T-helper 1 cell treated with Interleukin-12 subunit alpha and Interleukin-12 subunit beta and Interleukin-4 antibody, amounts not matched to agents 30 ng/mL and 1 ng/mL, for 36 hours (primary cell): ENCODE data around the gene LCP2. TPM values are rescaled to one million over a fixed set of nuclear protein-coding genes. Genes with fewer than 3 reads are reported as not detected.

ENCODE experiments used
- intact Hi-C: fragments of 100-400 bp; cut with micrococcal nuclease; formaldehyde crosslinking; loops from one replicate; pipeline ENCODE4 v1.15.1; 2024
- total RNA-seq: library from RNA; stranded (reverse); gene quantifications from 2 replicates; pipeline ENCODE4 v1.2.3, GENCODE V29; 2022

The LCP2 gene
- total RNA-seq, 1 donor from 2014 or later: 467 TPM

GRCh38 chr5:170300361-170301013 lies 2.9 kb upstream of the LCP2 start:
- intact Hi-C loops: loop anchor here (10.0 kb wide), 1 partner anchor 1704 kb away; the partner anchor contains the start of gene FBXW11

GRCh38 chr5:170296935-170297588 lies 515 bp downstream of the LCP2 start:
- intact Hi-C loops: loop anchor here (1.0 to 10.0 kb wide), 9 partner anchors 16 to 1722 kb away; partner anchors contain the start of gene PANK3

DNA sequence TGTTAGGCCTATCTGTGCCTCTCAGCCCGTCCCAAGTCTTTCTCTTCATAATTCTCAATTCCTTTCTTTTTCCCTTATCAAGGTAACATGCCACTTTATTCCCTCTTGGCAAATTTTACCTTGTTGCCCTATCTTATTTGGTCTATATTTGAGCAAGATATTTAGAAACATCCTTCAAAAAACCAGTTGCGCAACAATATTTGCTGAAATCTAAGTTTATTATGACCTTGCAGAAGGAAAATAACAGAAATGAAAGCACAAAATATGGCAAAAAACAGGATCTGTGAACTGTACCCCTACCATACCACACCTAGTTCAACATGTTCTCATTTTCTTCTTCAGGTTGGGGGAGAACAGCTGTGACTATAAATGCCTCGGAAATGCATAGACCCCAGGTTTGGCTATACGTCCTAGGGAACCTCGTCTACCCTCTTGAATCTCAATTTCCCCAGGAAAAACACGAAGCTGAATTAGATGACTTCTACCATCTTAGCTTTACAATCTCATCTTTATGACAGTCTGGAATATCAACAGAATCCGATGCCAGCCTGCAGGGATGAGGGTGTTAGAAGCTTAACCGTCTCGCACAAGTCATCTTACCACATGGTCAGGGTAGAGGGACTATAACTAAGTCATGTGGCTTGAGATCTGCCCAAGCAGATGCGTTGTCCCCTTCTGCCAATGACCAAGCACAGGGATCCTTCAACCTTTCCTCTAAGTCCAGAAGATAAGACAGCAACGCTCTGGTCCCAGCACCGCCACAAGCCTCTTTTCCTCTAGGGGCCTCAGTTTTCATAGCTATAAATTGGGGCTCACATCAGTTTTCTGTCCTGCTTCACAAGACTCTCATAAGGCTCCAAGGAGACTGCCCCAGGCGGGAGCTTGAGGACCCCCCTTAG lies 1.3 kb downstream of the LCP2 start:
- intact Hi-C loops: loop anchor here (10.0 kb wide), 1 partner anchor 1721 kb away; the partner anchor contains the start of gene PANK3

DNA sequence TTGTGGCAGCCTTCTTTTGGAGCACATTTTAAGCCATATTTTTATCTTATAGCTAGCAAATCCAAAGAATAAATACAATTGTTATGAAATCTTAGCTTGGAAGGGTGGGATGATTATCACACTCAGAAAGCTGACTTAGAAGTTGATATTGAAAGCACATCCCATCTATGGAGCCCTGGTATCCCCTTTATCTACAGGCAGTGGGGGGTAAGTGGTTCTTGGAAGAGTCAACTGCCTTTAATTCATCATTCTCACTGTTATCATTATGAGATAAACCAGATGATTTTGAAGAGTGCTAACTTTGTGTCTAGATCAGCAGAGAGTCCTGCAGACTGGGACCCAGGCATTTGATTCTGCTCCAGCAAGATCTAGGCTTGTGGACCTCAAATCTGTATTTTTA lies 3.0 kb downstream of the LCP2 start:
- intact Hi-C loops: loop anchor here (10.0 kb wide), 1 partner anchor 1720 kb away; the partner anchor contains the start of gene PANK3

DNA sequence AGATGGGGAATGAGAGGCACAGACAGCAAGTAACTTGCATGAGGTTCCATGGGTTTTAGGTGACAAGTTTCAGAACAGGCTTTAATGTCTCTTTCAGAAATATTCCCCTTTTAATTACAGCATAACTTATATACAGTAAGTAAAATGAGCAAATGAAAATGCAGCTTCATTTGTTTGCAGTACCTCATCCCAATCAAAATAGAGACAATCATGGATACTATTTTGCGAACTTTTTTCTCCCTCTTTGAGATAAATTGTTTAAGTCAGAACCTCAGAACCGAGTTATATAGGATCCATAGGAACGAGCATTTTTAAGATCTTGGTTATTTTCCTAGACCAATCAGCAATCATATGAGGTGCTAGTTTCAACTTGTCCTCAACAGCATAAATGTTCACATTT lies 3.5 kb downstream of the LCP2 start:
- intact Hi-C loops: loop anchor here (10.0 kb wide), 1 partner anchor 1719 kb away; the partner anchor contains the start of gene PANK3

DNA sequence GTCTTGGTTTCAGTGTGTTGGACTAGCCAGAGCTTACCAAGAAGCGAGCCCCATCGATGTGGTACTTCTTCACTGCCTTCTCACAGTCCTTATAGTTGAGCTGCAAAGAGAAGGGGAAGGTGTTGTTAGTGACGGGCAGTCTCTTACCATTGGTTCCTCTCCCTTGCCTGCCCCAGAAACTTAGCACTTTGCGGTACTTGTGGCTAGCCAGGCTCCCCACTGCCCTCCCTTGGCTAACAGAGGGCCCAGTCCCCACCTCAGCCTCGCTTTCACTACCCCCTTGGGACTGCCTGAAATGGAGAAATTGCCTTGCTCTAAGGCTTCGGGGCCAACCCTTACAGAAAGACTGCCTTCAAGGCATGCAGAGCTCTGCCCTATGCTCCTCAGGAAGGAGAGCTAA lies 4.3 kb downstream of the LCP2 start:
- intact Hi-C loops: loop anchor here (1.0 to 10.0 kb wide), 3 partner anchors 10 to 1718 kb away; partner anchors contain the start of gene PANK3

DNA sequence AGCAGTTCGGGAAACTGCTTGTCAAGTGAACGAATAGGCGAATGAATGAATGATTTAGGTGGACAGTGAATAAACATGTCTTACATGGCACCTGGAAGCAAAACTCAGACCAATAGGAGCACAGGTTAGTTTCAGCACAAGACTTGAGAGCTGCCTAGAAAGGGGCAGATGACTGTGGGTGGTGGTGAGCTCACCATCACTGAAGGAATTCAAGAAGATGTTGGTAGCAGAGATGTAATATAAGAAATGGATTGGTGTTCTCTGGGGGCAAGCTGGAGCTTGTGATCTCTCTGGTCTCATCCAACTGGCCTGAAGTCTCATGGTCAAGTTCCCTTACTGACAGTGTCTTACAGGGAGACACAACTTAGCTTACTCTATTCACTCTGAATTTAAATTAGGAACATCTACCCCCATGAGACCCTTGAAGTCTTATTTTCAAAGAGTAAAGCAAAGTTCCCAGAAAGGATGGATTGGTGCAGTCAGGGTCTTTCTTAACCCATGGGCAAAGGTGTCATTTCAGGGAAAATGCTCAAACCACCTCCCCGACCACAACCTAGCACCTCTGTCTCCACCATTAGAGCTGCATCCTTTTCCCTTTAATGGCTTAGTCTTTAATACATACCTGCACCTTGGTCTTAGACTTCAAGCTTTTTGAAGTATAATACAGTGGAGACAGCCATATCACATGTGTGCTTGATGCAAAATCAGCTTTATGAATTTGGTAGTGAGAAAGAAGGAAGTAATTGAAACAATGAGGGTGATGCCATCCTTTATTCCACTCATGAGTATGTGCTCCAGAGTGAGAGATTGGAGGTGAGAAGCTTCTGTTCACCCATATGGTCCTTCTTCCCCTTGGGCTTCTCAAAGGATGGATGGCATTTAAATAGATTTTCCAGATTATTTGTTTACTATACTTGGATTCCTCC lies 5.1 kb downstream of the LCP2 start:
- intact Hi-C loops: loop anchor here (1.0 to 10.0 kb wide), 3 partner anchors 11 to 1718 kb away; partner anchors contain the start of gene PANK3

GRCh38 chr5:170290498-170290897 lies 7.1 kb downstream of the LCP2 start:
- intact Hi-C loops: loop anchor here (10.0 kb wide), 1 partner anchor 1716 kb away; the partner anchor contains the start of gene PANK3

DNA sequence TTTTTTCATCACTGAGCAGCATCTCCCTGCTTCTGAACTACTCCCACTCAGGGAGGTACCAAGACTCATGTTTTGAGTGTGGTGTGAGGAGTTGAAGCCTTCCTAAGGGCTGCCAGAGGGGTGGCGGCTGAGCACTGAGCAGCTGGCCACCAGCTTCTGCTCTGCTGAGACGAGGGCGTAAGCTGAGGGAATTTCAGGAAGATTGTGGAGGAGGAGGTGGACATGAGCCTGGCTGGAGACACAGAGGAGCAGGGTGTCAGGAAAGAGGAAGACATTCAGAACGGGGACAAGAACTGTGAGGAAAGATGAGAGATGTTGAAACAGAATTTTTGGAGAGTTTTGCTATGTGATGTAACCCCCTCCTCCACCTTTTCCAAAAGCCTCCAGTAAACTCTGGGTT lies 7.8 kb downstream of the LCP2 start:
- intact Hi-C loops: loop anchor here (10.0 kb wide), 1 partner anchor 1715 kb away; the partner anchor contains the start of gene PANK3

- intact Hi-C loops: no loop called here
Measured at GRCh38 chr5:170289121-170289520, 8.5 kb downstream of the LCP2 start.

DNA sequence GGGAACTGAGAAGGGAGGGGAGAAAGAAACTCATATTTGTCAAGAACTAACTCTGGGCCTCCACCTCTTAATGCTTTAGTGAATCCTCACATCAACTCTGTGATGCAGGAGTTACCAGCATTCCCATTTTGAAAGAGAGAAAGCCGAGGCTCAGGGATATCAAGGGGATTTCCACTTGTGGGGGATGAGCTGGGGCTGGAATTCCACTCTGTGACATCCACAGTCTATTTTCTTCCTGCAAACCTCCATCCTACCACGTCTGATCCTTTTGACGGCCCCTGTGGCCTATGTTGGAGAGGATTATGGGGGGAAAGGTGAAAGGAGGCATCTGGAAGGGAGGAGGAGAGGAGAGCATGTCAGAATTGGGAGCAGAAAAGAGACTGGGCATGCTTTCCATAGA lies 9.0 kb downstream of the LCP2 start:
- intact Hi-C loops: no loop called here

DNA sequence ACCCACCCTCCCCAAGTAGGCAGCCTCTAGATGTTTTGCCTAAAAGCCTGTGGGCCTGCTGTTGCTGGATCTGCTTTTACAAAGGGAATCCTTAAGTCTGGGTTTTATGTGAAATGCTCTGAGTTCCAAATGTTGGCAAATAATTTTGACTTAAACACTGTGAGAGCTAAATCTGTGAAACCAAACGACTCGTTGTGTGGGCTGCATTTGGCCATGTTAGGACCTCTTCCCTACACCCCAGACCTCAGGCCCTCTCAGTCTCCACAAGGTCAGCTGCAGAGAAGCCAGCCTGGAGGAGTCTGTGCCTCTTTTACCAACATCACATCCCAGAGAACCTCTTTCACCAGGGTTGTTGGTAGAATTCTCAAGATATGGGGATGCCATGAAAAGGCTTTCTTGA lies 9.4 kb downstream of the LCP2 start:
- intact Hi-C loops: no loop called here

DNA sequence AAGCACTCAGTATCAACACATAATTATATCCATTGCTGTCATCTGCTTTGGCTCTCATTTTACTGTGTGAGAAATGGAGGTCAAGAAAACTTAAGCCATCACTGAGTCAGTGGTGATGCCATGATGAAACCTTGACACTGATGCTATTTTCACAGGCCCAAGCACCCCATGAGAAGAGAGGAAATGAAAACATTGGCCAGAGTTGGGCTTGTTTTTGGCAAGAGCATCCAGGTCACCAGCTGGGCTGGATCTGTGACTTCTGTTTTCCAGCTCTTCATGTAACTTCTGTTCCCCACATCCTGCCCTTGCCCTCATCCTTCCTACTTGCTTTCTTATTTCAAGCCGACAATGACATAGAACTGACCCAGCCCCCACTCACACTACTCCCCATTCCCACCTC lies 10.0 kb downstream of the LCP2 start:
- intact Hi-C loops: loop anchor here (1.0 kb wide), 1 partner anchor 8 kb away; no protein-coding TSS in a partner anchor

- intact Hi-C loops: no loop called here
Measured at GRCh38 chr5:170286386-170286925, 11.1 kb downstream of the LCP2 start.

DNA sequence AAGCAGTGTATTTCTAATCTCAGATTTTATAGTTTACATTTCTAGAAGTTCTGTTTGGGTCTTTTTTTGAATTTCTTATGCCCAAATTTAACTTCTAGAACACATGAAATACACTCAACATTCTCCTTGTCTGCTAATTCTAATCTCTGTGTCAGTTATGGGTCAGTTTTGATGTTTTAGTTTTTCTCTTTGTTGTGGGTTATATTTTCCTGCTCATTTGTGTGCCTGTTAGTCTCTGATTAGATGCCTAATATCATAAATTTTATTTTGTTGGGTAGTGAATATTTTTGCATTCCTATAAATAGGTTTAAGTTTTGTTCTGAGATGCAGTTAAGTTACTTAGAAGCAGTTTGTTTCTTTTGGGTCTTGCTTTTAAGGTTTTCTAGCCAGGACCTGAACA lies 12.4 kb downstream of the LCP2 start:
- intact Hi-C loops: no loop called here

DNA sequence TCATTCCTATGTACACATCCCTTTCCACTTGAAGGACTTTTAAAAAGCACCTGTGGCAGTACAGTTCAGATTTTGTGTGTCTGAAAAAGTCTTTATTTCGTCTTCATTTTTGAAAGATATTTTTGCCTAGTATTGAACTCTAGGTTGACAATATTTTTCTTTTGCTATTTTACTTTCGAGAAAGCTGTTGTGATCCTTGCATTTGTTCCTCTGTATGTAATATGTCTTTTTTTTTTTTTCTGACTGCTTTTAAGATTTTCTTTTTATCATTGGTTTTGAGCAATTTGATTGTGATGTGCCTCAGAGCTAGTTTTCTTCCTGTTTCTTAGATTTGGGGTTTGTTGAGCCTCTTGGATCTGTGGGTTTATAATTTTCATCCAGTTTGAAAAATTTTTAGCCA lies 13.3 kb downstream of the LCP2 start:
- intact Hi-C loops: no loop called here

- intact Hi-C loops: no loop called here
Measured at GRCh38 chr5:170283296-170283695, 14.3 kb downstream of the LCP2 start.

- intact Hi-C loops: no loop called here
Measured at GRCh38 chr5:170280011-170280493, 17.5 kb downstream of the LCP2 start.

DNA sequence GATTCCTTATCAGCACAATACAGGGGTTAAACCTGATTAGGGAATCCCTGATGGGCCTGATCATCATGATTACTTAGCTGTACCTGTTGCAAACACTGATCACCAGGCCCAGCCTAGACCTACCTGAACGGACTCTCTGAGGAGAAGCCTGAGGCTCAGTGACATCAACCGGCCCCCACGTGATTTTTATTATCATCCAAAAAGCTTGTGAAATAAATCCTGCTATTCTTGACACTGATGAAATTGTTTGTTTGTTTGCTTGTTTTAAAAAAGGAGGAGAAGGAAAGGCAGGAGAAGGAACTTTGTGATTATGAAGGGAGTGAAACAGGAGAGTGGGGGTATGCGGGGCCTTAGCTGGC lies 18.1 kb downstream of the LCP2 start:
- intact Hi-C loops: loop anchor here (1.0 to 10.0 kb wide), 7 partner anchors 8 to 1895 kb away; partner anchors contain the start of genes DOCK2, NPM1 and SPDL1
